MCF 10A (cell line): ENCODE results near the gene LRRC49. TPM values are rescaled to one million over a fixed set of nuclear protein-coding genes. Genes with fewer than 3 reads are reported as not detected.

ENCODE experiments used
- BruUV-seq: library from RNA; stranded (reverse); fragments of 400-500 nt; replicated peaks from 2 replicates; lab custom pipeline; 2021; lab: Mats Ljungman, UMichigan
- CTCF ChIA-PET: fragments of 300-600 bp; sonication (Branson Sonifier 250); formaldehyde crosslinking; extraction: SDS; loops from one replicate; lab custom pipeline; 2021; ENCODE audit warnings: antibody characterized with exemption, inconsistent platforms; lab: Yijun Ruan, JAX
- POLR2A ChIA-PET: fragments of 300-600, 350-650 bp; sonication (Branson Sonifier 250); formaldehyde crosslinking; extraction: SDS; loops from one replicate; lab custom pipeline; 2020; ENCODE audit warnings: antibody characterized with exemption, inconsistent platforms; lab: Yijun Ruan, JAX
- DNase-seq: peaks from one replicate; pipeline ENCODE4 v3.0.0-alpha.2; 2018; ENCODE audit not compliant: unreplicated experiment
- H3K27ac Mint-ChIP-seq: one replicate; pipeline ENCODE4 v1.8.0; 2022; ENCODE audit warnings: mild to moderate bottlenecking, low read depth, mixed read lengths; ENCODE audit not compliant: unreplicated experiment
- H3K27me3 Mint-ChIP-seq: one replicate; pipeline ENCODE4 v1.8.0; 2022; ENCODE audit warnings: mixed read lengths; ENCODE audit not compliant: insufficient read depth, unreplicated experiment
- H3K36me3 Mint-ChIP-seq: one replicate; pipeline ENCODE4 v1.8.0; 2022; ENCODE audit warnings: mild to moderate bottlenecking, moderate library complexity, mixed read lengths; ENCODE audit not compliant: insufficient read depth, unreplicated experiment
- H3K4me1 Mint-ChIP-seq: one replicate; pipeline ENCODE4 v1.8.0; 2022; ENCODE audit warnings: mixed read lengths; ENCODE audit not compliant: insufficient read depth, unreplicated experiment
- H3K4me3 Mint-ChIP-seq: one replicate; pipeline ENCODE4 v1.8.0; 2022; ENCODE audit warnings: mild to moderate bottlenecking, moderate library complexity, mixed read lengths; ENCODE audit not compliant: unreplicated experiment
- H3K9me3 Mint-ChIP-seq: one replicate; pipeline ENCODE4 v1.8.0; 2022; ENCODE audit warnings: mixed read lengths; ENCODE audit not compliant: unreplicated experiment
- intact Hi-C: fragments of 100-400 bp; cut with micrococcal nuclease; formaldehyde crosslinking; loops from 2 replicates; pipeline ENCODE4 v1.14.1; 2022
- total RNA-seq: library from RNA; stranded (reverse); gene quantifications from 2 replicates; pipeline ENCODE4 v1.2.3, GENCODE V29; 2022
- TF ChIP-seq, protein P1 (sequence below): fragments of 200-600 bp; IDR thresholded peaks from one replicate; pipeline ENCODE4 v1.8.0; 2022; ENCODE audit warnings: antibody characterized with exemption, mild to moderate bottlenecking; ENCODE audit not compliant: unreplicated experiment

LRRC49 gene
- total RNA-seq, 1 experiment from 2014 or later: 8.4 TPM

DNA sequence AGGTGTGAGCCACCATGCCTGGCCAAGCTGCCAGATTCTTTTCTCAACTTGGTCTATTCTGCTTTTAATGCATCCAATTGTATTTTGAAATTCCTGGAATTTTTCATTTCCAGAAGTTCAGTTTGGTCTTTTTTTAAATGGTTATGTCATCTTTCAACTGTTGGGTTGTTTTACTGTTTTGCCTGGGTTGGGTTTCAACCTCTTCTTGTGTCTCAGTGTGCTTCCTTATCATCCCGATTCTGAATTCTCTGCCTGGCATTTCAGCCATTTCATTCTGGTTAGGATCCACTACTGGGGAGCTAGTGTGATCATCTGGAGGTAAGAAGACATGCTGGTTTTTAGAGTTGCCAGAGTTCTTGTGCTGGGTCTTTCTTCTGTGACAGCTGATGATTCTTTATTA is 61.5 kb downstream of the LRRC49 start:
- ChIA-PET CTCF (interaction anchor here (0.6 to 0.8 kb wide), 3 partner anchors 61 to 666 kb away, joined by 3 read pairs; partner anchors contain the start of gene LRRC49), POLR2A (no interaction called here)
- no TSS peak for BruUV-seq
- Mint-ChIP-seq H3K36me3 (no peaks in the 10 kb centered on the region), H3K4me3 (no peak overlapping the region), H3K27ac (no peak overlapping the region), H3K4me1 (no peaks in the 10 kb centered on the region), H3K9me3 (no peaks in the 10 kb centered on the region), H3K27me3 (no peaks in the 10 kb centered on the region)
- TF ChIP-seq, protein P1, sequence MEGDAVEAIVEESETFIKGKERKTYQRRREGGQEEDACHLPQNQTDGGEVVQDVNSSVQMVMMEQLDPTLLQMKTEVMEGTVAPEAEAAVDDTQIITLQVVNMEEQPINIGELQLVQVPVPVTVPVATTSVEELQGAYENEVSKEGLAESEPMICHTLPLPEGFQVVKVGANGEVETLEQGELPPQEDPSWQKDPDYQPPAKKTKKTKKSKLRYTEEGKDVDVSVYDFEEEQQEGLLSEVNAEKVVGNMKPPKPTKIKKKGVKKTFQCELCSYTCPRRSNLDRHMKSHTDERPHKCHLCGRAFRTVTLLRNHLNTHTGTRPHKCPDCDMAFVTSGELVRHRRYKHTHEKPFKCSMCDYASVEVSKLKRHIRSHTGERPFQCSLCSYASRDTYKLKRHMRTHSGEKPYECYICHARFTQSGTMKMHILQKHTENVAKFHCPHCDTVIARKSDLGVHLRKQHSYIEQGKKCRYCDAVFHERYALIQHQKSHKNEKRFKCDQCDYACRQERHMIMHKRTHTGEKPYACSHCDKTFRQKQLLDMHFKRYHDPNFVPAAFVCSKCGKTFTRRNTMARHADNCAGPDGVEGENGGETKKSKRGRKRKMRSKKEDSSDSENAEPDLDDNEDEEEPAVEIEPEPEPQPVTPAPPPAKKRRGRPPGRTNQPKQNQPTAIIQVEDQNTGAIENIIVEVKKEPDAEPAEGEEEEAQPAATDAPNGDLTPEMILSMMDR: no peak
- DNase-seq: no peak
- intact Hi-C loops: no loop called here

DNA sequence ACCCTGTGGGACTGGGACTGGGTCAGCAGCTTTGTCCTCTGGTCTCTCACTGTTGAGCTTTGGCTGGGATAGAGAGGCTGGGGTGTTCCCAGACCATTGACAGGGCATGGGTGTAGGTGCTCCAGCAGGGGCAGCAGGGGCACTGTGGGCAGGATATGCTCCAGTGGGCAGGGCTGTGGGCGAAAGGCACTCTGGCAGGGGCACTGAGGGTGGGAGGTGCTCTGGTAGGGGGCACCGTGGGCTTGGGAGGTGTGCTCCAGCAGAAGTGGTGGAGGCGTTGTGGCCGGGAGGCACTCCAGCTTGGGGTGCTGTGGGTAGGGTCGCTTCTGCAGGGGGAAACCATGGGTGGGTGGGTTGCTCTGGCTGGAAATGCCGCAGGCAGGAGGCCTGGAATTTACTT is 62.1 kb downstream of the LRRC49 start:
- CTCF ChIA-PET: interaction anchor here (0.6 to 0.8 kb wide), 3 partner anchors 12 to 665 kb away, joined by 3 to 4 read pairs (median 3); partner anchors contain the start of gene LRRC49
- Mint-ChIP-seq H3K9me3 (no peaks in the 10 kb centered on the region), H3K36me3 (no peaks in the 10 kb centered on the region), H3K4me3 (no peak overlapping the region), H3K4me1 (no peaks in the 10 kb centered on the region), H3K27ac (no peak overlapping the region), H3K27me3 (no peaks in the 10 kb centered on the region)
- TF ChIP-seq, protein P1: no peak
- BruUV-seq: no TSS peak
- intact Hi-C loops: no loop called here
- no peak for DNase-seq
- POLR2A ChIA-PET: no interaction called here

DNA sequence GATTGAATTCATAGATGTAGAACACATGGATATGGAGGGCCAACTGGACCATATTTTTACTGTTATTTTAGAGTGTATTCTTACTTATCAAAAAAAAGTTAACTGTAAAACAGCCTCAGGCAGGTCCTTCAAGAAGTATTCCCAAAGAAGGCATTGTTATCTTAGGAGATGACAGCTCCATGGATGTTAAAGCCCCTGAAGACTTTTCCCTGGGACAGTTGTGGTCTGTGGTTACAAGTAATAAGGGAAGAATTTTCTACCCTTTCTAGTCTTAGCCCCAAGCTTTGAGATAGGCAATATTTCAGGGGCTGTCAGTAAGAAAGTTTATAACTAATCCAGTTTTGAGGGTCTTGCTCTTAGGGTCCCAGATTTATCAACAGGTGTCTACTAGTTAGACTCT is 62.5 kb downstream of the LRRC49 start:
- CTCF ChIA-PET: interaction anchor here (0.6 to 0.7 kb wide), 2 partner anchors 12 to 665 kb away, joined by 3 to 4 read pairs; no protein-coding TSS in a partner anchor
- no peaks in the 10 kb centered on the region for H3K27me3 Mint-ChIP-seq
- intact Hi-C loops: no loop called here
- H3K4me1 Mint-ChIP-seq: no peaks in the 10 kb centered on the region
- no peak for DNase-seq
- H3K9me3 Mint-ChIP-seq: no peaks in the 10 kb centered on the region
- H3K4me3 Mint-ChIP-seq: no peak overlapping the region
- no TSS peak for BruUV-seq
- no peak overlapping the region for H3K27ac Mint-ChIP-seq
- TF ChIP-seq, protein P1: no peak
- no peaks in the 10 kb centered on the region for H3K36me3 Mint-ChIP-seq
- POLR2A ChIA-PET: no interaction called here

DNA sequence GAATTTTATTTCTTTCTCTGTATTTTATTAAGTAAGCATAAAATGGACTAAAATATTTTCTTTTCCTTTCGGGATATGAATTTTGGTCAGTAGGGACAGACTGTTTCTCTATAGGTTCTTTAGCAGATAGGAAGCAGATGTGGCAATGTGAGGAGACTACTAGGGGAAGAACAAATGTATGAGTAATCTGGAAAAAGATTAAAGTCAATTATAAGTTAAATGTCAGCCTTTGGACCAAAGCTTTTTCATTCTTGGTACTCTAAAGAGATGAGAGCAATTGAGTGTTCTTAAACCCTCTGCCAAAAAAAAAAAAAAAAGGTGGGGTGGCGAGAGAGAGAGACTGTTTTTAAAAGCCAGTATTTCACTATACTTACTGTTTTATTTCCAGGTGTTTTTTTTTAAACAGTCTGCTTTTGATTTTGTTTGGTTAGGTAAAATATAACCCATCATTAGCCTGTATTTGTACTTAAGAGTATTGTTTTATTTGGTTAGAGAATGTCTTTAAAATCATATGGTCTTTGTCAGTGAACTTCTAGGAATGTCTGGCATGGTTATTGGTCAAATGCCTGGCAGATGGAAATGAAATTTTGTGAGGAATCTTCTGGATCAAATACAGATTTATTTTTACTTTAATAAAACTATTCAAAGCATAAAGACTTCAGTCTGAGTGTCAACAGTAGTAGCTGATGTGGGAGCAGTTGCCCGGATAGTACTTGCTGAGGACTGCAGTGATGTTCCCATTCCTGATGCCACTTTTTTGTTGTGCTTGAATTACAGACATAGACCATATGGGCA is 63.8 kb downstream of the LRRC49 start:
- CTCF ChIA-PET: no interaction called here
- no TSS peak for BruUV-seq
- no peaks in the 10 kb centered on the region for H3K4me1 Mint-ChIP-seq
- POLR2A ChIA-PET: no interaction called here
- no peaks in the 10 kb centered on the region for H3K27me3 Mint-ChIP-seq
- intact Hi-C loops: no loop called here
- no peak overlapping the region for H3K27ac Mint-ChIP-seq
- no peaks in the 10 kb centered on the region for H3K36me3 Mint-ChIP-seq
- H3K4me3 Mint-ChIP-seq: no peak overlapping the region
- TF ChIP-seq, protein P1: no peak
- peaks cover 7% of the 10 kb centered on the region for H3K9me3 Mint-ChIP-seq
- no peak for DNase-seq
